ENCODE data around the gene CENPP.
A peak's percentile ranks its signal among the peaks of the same experiment; 100 is the strongest.

CENPP gene

GRCh38 chr9:92290785-92291429 is 34.8 kb upstream of the CENPP start:
- ChIA-PET POLR2A (ENCODE audit: low non-redundant PET) (no interaction called here), CTCF (interaction anchor here (0.6 kb wide), 1 partner anchor 39 kb away, joined by 5 read pairs; no protein-coding TSS in a partner anchor)
- no peak for TF ChIP-seq CTCF (conservative IDR thresholded peaks at IDR 0.05; ENCODE audit: low read depth)
- no peak overlapping the region for H3K27ac ChIP-seq
- no peak for DNase-seq (ENCODE audit: low spot score)

- DNase-seq (ENCODE audit: low spot score) = no peak
- no peak overlapping the region for H3K27ac ChIP-seq
- no peak for TF ChIP-seq CTCF (conservative IDR thresholded peaks at IDR 0.05; ENCODE audit: low read depth)
- POLR2A ChIA-PET (ENCODE audit: low non-redundant PET) = interaction anchor here (0.6 to 0.7 kb wide), 2 partner anchors 14 to 343 kb away, joined by 5 read pairs; no protein-coding TSS in a partner anchor
- CTCF ChIA-PET = interaction anchor here (0.6 to 1.0 kb wide), 3 partner anchors 12 to 1089 kb away, joined by 3 to 6 read pairs (median 3); no protein-coding TSS in a partner anchor
Measured at GRCh38 chr9:92291577-92291976, 34.2 kb upstream of the CENPP start.

GRCh38 chr9:92292338-92293074 is 33.2 kb upstream of the CENPP start:
- DNase-seq (ENCODE audit: low spot score) = peak; percentile 44
- ChIA-PET POLR2A (ENCODE audit: low non-redundant PET) (interaction anchor here (0.7 kb wide), 2 partner anchors 15 to 206 kb away, joined by 4 to 5 read pairs; no protein-coding TSS in a partner anchor), CTCF (interaction anchor here (0.7 to 1.0 kb wide), 2 partner anchors 13 to 18 kb away, joined by 3 read pairs; no protein-coding TSS in a partner anchor)
- TF ChIP-seq CTCF (conservative IDR thresholded peaks at IDR 0.05; ENCODE audit: low read depth) = no peak
- peak overlapping the region; percentile 43 for H3K27ac ChIP-seq

GRCh38 chr9:92293075-92293354 is 32.7 kb upstream of the CENPP start:
- ChIA-PET POLR2A (ENCODE audit: low non-redundant PET) (no interaction called here), CTCF (no interaction called here)
- no peak for DNase-seq (ENCODE audit: low spot score)
- no peak for TF ChIP-seq CTCF (conservative IDR thresholded peaks at IDR 0.05; ENCODE audit: low read depth)
- peak overlapping the region; percentile 84 for H3K27ac ChIP-seq

- POLR2A ChIA-PET (ENCODE audit: low non-redundant PET) = no interaction called here
- TF ChIP-seq CTCF (conservative IDR thresholded peaks at IDR 0.05; ENCODE audit: low read depth) = peak; percentile 55
- DNase-seq (ENCODE audit: low spot score) = peak; percentile 100
- peak within 1 kb of the TSS; percentile 84 for H3K27ac ChIP-seq
- CTCF ChIA-PET = interaction anchor here (0.6 to 1.0 kb wide), 2 partner anchors 15 to 32 kb away, joined by 3 read pairs; partner anchors contain the start of gene CENPP
Measured at GRCh38 chr9:92293452-92294296, 32.1 kb upstream of the CENPP start, which contains the start of gene IARS1. TSS of gene IARS1 (minus strand) at chr9:92293697. CDS start at chr9:92289419, 4,278 bp downstream.

GRCh38 chr9:92294297-92294676 is 31.5 kb upstream of the CENPP start:
- no peak for TF ChIP-seq CTCF (conservative IDR thresholded peaks at IDR 0.05; ENCODE audit: low read depth)
- CTCF ChIA-PET = interaction anchor here (0.5 to 1.1 kb wide), 4 partner anchors 12 to 153 kb away, joined by 3 to 5 read pairs (median 4); partner anchors contain the start of gene CENPP
- peak overlapping the region; percentile 84 for H3K27ac ChIP-seq
- POLR2A ChIA-PET (ENCODE audit: low non-redundant PET) = no interaction called here
- no peak for DNase-seq (ENCODE audit: low spot score)
